H9 (cell line): ENCODE results near the gene SSNA1. TPM values are rescaled to one million over a fixed set of nuclear protein-coding genes. Genes with fewer than 3 reads are reported as not detected.

ENCODE experiments used
- DNase-seq: peaks from one replicate; pipeline ENCODE4 v3.0.0-alpha.2; 2017
- H2AFZ ChIP-seq: one replicate; pipeline ENCODE4 v1.6.1; 2013; ENCODE audit warnings: mild to moderate bottlenecking, low read length, control low read depth, moderate library complexity
- H2AK5ac ChIP-seq: 2 replicates; pipeline ENCODE4 v1.6.1; 2013; ENCODE audit warnings: low read length, control low read depth, mixed read lengths; ENCODE audit not compliant: insufficient read length
- H2BK120ac ChIP-seq: one replicate; pipeline ENCODE4 v1.6.1; 2013; ENCODE audit warnings: low read depth, mild to moderate bottlenecking, low read length, control low read depth, inconsistent platforms; ENCODE audit not compliant: poor library complexity, severe bottlenecking
- H2BK12ac ChIP-seq: 2 replicates; pipeline ENCODE4 v1.6.1; 2013; ENCODE audit warnings: low read length, control low read depth, mixed read lengths, low read depth; ENCODE audit not compliant: insufficient read length
- H2BK15ac ChIP-seq: 2 replicates; pipeline ENCODE4 v1.6.1; 2013; ENCODE audit warnings: low read depth, low read length, control low read depth
- H2BK20ac ChIP-seq: one replicate; pipeline ENCODE4 v1.6.1; 2013; ENCODE audit warnings: low read depth, mild to moderate bottlenecking, low read length, control low read depth, inconsistent platforms; ENCODE audit not compliant: poor library complexity, severe bottlenecking
- H2BK5ac ChIP-seq: 2 replicates; pipeline ENCODE4 v1.6.1; 2013; ENCODE audit warnings: low read length, control low read depth, mixed read lengths; ENCODE audit not compliant: insufficient read length
- H3K14ac ChIP-seq: 2 replicates; pipeline ENCODE4 v1.6.1; 2013; ENCODE audit warnings: low read length, control low read depth; ENCODE audit not compliant: insufficient read depth
- H3K18ac ChIP-seq: 2 replicates; pipeline ENCODE4 v1.6.1; 2013; ENCODE audit warnings: low read depth, mild to moderate bottlenecking, mixed read lengths, low read length, control low read depth; ENCODE audit not compliant: insufficient read length
- H3K23ac ChIP-seq: 2 replicates; pipeline ENCODE4 v1.6.1; 2013; ENCODE audit warnings: low read length, control low read depth, mixed read lengths, low read depth; ENCODE audit not compliant: insufficient read length
- H3K23me2 ChIP-seq: 2 replicates; pipeline ENCODE4 v1.6.1; 2013; ENCODE audit warnings: low read depth, mild to moderate bottlenecking, mixed read lengths, low read length, control low read depth; ENCODE audit not compliant: insufficient read length, poor library complexity, severe bottlenecking
- H3K27ac ChIP-seq: 2 replicates; pipeline ENCODE4 v1.5.1; 2013; ENCODE audit warnings: low read length, control low read depth, mixed read lengths, low read depth; ENCODE audit not compliant: insufficient read length
- H3K27me3 ChIP-seq: 2 replicates; pipeline ENCODE4 v1.6.1; 2013; ENCODE audit warnings: low read length, control low read depth, inconsistent platforms; ENCODE audit not compliant: insufficient read depth
- H3K4ac ChIP-seq: 2 replicates; pipeline ENCODE4 v1.6.1; 2013; ENCODE audit warnings: low read depth, mild to moderate bottlenecking, control low read depth, inconsistent platforms, low read length, moderate library complexity
- H3K4me1 ChIP-seq: 2 replicates; pipeline ENCODE4 v1.6.1; 2013; ENCODE audit warnings: low read length, control low read depth, inconsistent platforms; ENCODE audit not compliant: insufficient read depth
- H3K4me2 ChIP-seq: 2 replicates; pipeline ENCODE4 v1.6.1; 2013; ENCODE audit warnings: low read length, control low read depth, mixed read lengths; ENCODE audit not compliant: insufficient read length, insufficient read depth
- H3K56ac ChIP-seq: 2 replicates; pipeline ENCODE4 v1.6.1; 2013; ENCODE audit warnings: low read depth, mild to moderate bottlenecking, mixed read lengths, low read length, control low read depth; ENCODE audit not compliant: insufficient read length
- H3K79me1 ChIP-seq: 2 replicates; pipeline ENCODE4 v1.6.1; 2013; ENCODE audit warnings: low read depth, mild to moderate bottlenecking, moderate library complexity, low read length, control low read depth, inconsistent platforms; ENCODE audit not compliant: insufficient read depth, poor library complexity, severe bottlenecking
- H3K79me2 ChIP-seq: 2 replicates; pipeline ENCODE4 v1.6.1; 2013; ENCODE audit warnings: low read length, control low read depth, inconsistent platforms; ENCODE audit not compliant: insufficient read depth
- H3K9ac ChIP-seq: 2 replicates; pipeline ENCODE4 v1.6.1; 2013; ENCODE audit warnings: low read length, control low read depth, mixed read lengths; ENCODE audit not compliant: insufficient read length; ENCODE audit errors: extremely low read depth
- H3K9me3 ChIP-seq: one replicate; pipeline ENCODE4 v1.6.1; 2013; ENCODE audit warnings: low read depth, low read length, inconsistent platforms; ENCODE audit not compliant: control insufficient read depth
- H3T11ph ChIP-seq: one replicate; pipeline ENCODE4 v1.6.1; 2013; ENCODE audit warnings: mild to moderate bottlenecking, low read length, control low read depth, inconsistent platforms
- H4K20me1 ChIP-seq: one replicate; pipeline ENCODE4 v1.6.1; 2013; ENCODE audit not compliant: control insufficient read depth, insufficient read length, insufficient read depth
- H4K5ac ChIP-seq: 2 replicates; pipeline ENCODE4 v1.6.1; 2013; ENCODE audit warnings: low read depth, mild to moderate bottlenecking, mixed read lengths, low read length, control low read depth; ENCODE audit not compliant: insufficient read length
- H4K8ac ChIP-seq: replicated peaks from 2 replicates; pipeline ENCODE4 v1.6.1; 2013; ENCODE audit warnings: low read length, control low read depth, mixed read lengths, low read depth; ENCODE audit not compliant: insufficient read length
- H4K91ac ChIP-seq: 2 replicates; pipeline ENCODE4 v1.6.1; 2013; ENCODE audit warnings: low read depth, mild to moderate bottlenecking, moderate library complexity, mixed read lengths, low read length, control low read depth; ENCODE audit not compliant: insufficient read length
- H3K27ac Mint-ChIP-seq, 3 experiments: 2 replicates in 2 of 3; 3 replicates in 1 of 3; pipeline ENCODE4 v1.8.0; 2020 to 2021; ENCODE audit warnings: mixed read lengths in 3 of 3, mild to moderate bottlenecking in 1 of 3, moderate library complexity in 1 of 3
- H3K27me3 Mint-ChIP-seq: 2 replicates; pipeline ENCODE4 v1.8.0; 2021; ENCODE audit warnings: low read depth, mild to moderate bottlenecking, moderate library complexity, mixed read lengths
- H3K36me3 Mint-ChIP-seq, 3 experiments: 2 replicates in 2 of 3; 3 replicates in 1 of 3; pipeline ENCODE4 v1.8.0; 2020 to 2021; ENCODE audit warnings: low read depth in 3 of 3, mixed read lengths in 3 of 3; ENCODE audit not compliant: insufficient read depth in 1 of 3
- H3K4me1 Mint-ChIP-seq, 2 experiments: 2 replicates each; pipeline ENCODE4 v1.8.0; 2020; ENCODE audit warnings: mixed read lengths in 2 of 2
- H3K4me3 Mint-ChIP-seq, 2 experiments: 2 replicates in 1 of 2; 3 replicates in 1 of 2; pipeline ENCODE4 v1.8.0; 2020 to 2021; ENCODE audit warnings: mild to moderate bottlenecking in 2 of 2, mixed read lengths in 2 of 2, moderate library complexity in 1 of 2
- H3K9me3 Mint-ChIP-seq, 2 experiments: 2 replicates in 1 of 2; 3 replicates in 1 of 2; pipeline ENCODE4 v1.8.0; 2020; ENCODE audit warnings: mild to moderate bottlenecking in 2 of 2, mixed read lengths in 2 of 2, moderate library complexity in 1 of 2
- CTCF ChIP-seq: fragments of 200-600 bp; sonication (generic); conservative IDR thresholded peaks from 3 replicates; pipeline ENCODE4 v1.8.0; 2021; ENCODE audit warnings: antibody characterized with exemption, mild to moderate bottlenecking
- WGBS: extraction: QIAGEN DNeasy Blood & Tissue Kit; methylation state at CpG from one replicate; pipeline ENCODE4 v1.1.7; 2013; ENCODE audit warnings: missing lambda C conversion rate, low lambda C conversion rate, mixed read lengths; ENCODE audit not compliant: insufficient read length; ENCODE audit errors: extremely low coverage; 5-methylcytosine and 5-hydroxymethylcytosine counted together
- total RNA-seq: library from RNA; stranded (reverse); gene quantifications from 2 replicates; pipeline ENCODE4 v1.2.1, GENCODE V29; 2021

The SSNA1 gene
- total RNA-seq, 1 experiment from 2014 or later: 69.2 TPM

- H3K4me1 Mint-ChIP-seq: peaks cover 25 to 33% of the 10 kb centered on the region in 2 experiments
- H3K27me3 Mint-ChIP-seq: no peaks in the 10 kb centered on the region
Measured at GRCh38 chr9:137205126-137206069, 16.9 kb downstream of the SSNA1 start, which contains the start of the genes NDOR1 and TMEM203. Gene NDOR1 (plus strand): TSS chr9:137205700. CDS start chr9:137205778, 78 bp downstream. Gene TMEM203 (minus strand): TSS chr9:137205648. CDS start chr9:137205414, 234 bp downstream.

More at GRCh38 chr9:137205126-137206069, 16.9 kb downstream of the SSNA1 start, which contains the start of the genes NDOR1 and TMEM203:
- Histone ChIP-seq H3K9ac (peak within 1 kb of the TSS; percentile 84), H3K9me3 (no peaks in the 10 kb centered on the region), H4K91ac (no peak within 1 kb of the TSS), H3K79me1 (peaks cover 19% of the 10 kb centered on the region), H2BK20ac (no peak within 1 kb of the TSS), H3K27me3 (no peaks in the 10 kb centered on the region), H4K8ac (no peak within 1 kb of the TSS), H4K20me1 (no peaks in the 10 kb centered on the region), H3K4me1 (no peaks in the 10 kb centered on the region; the same call in 1 of the 2 replicates), H2AK5ac (no peak within 1 kb of the TSS), H3K4me2 (peak within 1 kb of the TSS; percentile 91), H2AFZ (no peak within 1 kb of the TSS), H3K18ac (no peak within 1 kb of the TSS), H3K56ac (no peak within 1 kb of the TSS), H3K79me2 (peaks cover 13% of the 10 kb centered on the region; the same call in 1 of the 2 replicates), H3K4ac (no peak within 1 kb of the TSS), H3T11ph (no peak within 1 kb of the TSS), H3K23ac (no peak within 1 kb of the TSS), H2BK120ac (no peak within 1 kb of the TSS), H3K23me2 (peaks cover 8% of the 10 kb centered on the region), H2BK15ac (no peak within 1 kb of the TSS), H4K5ac (no peak within 1 kb of the TSS), H3K27ac (no peak within 1 kb of the TSS), H2BK12ac (no peak within 1 kb of the TSS), H3K14ac (no peak within 1 kb of the TSS; the same call in 1 of the 2 replicates), H2BK5ac (no peak within 1 kb of the TSS)
- no peak for TF ChIP-seq CTCF
- Mint-ChIP-seq H3K36me3 (peaks cover 8 to 39% (median 30%) of the 10 kb centered on the region in 3 experiments), H3K4me3 (peak within 1 kb of the TSS; percentile 93 to 99), H3K27ac (peak within 1 kb of the TSS; percentile 88 to 97 (median 97); a peak in 6 of 7 replicates), H3K9me3 (no peaks in the 10 kb centered on the region)
- WGBS: no CpG with 5 or more reads among the region's 98 CpGs
- DNase-seq: peak; percentile 89
